ENCODE data around the gene KRT74.

DNA sequence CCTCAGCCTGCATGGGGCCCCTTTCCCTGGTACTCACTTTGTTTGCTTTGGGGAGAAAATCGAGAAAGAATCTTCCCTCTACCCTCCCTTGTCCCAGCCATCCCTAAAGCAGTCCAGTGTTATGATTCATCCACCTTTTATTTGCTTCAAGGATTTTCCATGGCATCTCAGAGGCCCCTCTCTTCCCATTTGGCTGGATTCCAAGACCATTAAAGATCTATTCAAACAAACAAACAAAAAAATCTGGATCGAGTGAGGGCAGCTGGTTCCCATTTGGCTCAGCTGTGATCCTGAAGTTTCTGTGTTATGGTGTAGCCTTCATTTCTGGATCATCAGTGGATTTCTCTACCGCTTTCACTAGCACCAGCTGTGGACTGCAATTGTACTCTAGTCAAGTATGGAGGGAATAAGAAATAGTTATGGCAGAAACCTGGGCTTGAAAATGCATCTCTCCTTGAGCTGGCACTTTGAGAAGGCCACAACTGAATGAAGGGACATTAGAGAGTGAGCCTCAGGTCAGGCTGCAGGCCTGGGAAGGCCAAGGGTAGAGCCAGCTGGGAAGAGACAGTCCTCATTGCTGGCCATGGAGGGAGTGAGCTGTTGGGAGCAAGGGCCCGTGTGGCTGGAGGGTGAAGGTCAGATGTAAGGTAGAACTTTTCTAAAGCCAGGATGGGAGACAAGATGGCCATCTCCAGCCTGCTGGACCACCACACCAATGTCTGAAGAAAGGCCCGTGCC lies 34.4 kb downstream of the KRT74 start:
- TF ChIP-seq, protein P1, sequence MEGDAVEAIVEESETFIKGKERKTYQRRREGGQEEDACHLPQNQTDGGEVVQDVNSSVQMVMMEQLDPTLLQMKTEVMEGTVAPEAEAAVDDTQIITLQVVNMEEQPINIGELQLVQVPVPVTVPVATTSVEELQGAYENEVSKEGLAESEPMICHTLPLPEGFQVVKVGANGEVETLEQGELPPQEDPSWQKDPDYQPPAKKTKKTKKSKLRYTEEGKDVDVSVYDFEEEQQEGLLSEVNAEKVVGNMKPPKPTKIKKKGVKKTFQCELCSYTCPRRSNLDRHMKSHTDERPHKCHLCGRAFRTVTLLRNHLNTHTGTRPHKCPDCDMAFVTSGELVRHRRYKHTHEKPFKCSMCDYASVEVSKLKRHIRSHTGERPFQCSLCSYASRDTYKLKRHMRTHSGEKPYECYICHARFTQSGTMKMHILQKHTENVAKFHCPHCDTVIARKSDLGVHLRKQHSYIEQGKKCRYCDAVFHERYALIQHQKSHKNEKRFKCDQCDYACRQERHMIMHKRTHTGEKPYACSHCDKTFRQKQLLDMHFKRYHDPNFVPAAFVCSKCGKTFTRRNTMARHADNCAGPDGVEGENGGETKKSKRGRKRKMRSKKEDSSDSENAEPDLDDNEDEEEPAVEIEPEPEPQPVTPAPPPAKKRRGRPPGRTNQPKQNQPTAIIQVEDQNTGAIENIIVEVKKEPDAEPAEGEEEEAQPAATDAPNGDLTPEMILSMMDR (IDR thresholded peaks at IDR 0.05): no peak
- TF ChIP-seq ZFX (IDR thresholded peaks at IDR 0.05; ENCODE audit: borderline replicate concordance): no peak

All from 22Rv1 (cell line).